Upper lobe of left lung (tissue), 4 donors: ENCODE data around the gene TTC29.

ENCODE experiments used
- CTCF ChIP-seq, 6 experiments: fragments of 450-650 bp in 4 of 6; fragments of 200-600 bp in 2 of 6; sonication (generic) in 2 of 6; IDR thresholded peaks; one replicate each; pipeline ENCODE4 v1.5.1; 2016 to 2019; ENCODE audit warnings: antibody characterized with exemption in 6 of 6
- POLR2AphosphoS5 ChIP-seq, 2 donors: sonication (generic); formaldehyde crosslinking; IDR thresholded peaks; one replicate each; pipeline ENCODE4 v1.5.1; 2017; ENCODE audit warnings: antibody characterized with exemption in 2 of 2

DNA sequence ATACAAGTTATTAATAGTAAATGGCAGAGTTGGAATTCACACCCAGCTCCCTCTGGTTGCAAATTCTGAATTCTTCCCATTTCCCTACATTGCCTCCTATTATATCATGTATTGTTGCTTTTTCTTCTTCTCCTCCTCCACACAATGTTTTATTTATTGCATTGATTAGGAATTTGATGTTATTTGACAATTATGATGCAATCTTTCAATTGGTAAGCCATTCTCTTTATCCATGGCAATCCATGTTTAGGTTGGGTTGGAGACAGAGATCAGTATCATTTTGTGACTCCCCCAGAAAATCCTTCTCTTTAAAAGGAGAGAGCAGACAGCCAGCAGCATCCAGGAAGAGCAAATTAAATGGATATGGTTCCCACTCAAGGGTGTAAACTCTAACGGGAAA lies 30.5 kb downstream of the TTC29 start:
- TF ChIP-seq CTCF (IDR thresholded peaks at IDR 0.05) = no peak
- no peak for TF ChIP-seq POLR2AphosphoS5 (IDR thresholded peaks at IDR 0.05)
